HCT116 (cell line): ENCODE measurements around the gene GLS2.

ENCODE experiments used
- CEBPB ChIP-seq: IDR thresholded peaks from 2 replicates; pipeline ENCODE4 v1.6.1; 2012; ENCODE audit warnings: low read depth
- CTCF ChIP-seq, 3 experiments: fragments of 200-600 bp in 1 of 3; sonication (generic) in 1 of 3; IDR thresholded peaks in 2 of 3; conservative IDR thresholded peaks in 1 of 3; 2 replicates each; pipeline ENCODE4 v1.5.1; 2012 to 2017; ENCODE audit warnings: low read depth in 2 of 3, low read length in 2 of 3, antibody characterized with exemption in 1 of 3, borderline replicate concordance in 1 of 3, control low read depth in 1 of 3, mild to moderate bottlenecking in 1 of 3, mixed read lengths in 1 of 3, mixed run types in 1 of 3, moderate library complexity in 1 of 3; ENCODE audit not compliant: insufficient read depth in 1 of 3
- ELF1 ChIP-seq: IDR thresholded peaks from 2 replicates; pipeline ENCODE4 v1.6.1; 2012; ENCODE audit warnings: low read depth, borderline replicate concordance
- EZH2phosphoT487 ChIP-seq: fragments of 200-600 bp; IDR thresholded peaks from 2 replicates; pipeline ENCODE4 v1.6.1; 2018; ENCODE audit warnings: antibody characterized with exemption, borderline replicate concordance
- JUND ChIP-seq: IDR thresholded peaks from 2 replicates; pipeline ENCODE4 v1.6.1; 2012
- POLR2A ChIP-seq: IDR thresholded peaks from 2 replicates; pipeline ENCODE4 v1.7.0; 2011; ENCODE audit warnings: borderline replicate concordance; ENCODE audit not compliant: insufficient read depth, insufficient read length; ENCODE audit errors: extremely low read depth
- POLR2AphosphoS5 ChIP-seq: IDR thresholded peaks from 2 replicates; pipeline ENCODE4 v1.6.1; 2011; ENCODE audit warnings: mild to moderate bottlenecking, low read depth, low read length, moderate library complexity
- RAD21 ChIP-seq: IDR thresholded peaks from 2 replicates; pipeline ENCODE4 v1.6.1; 2012; ENCODE audit warnings: low read depth, mild to moderate bottlenecking
- SIN3A ChIP-seq: IDR thresholded peaks from 2 replicates; pipeline ENCODE4 v1.6.1; 2012; ENCODE audit warnings: low read depth
- ZBTB33 ChIP-seq: IDR thresholded peaks from 2 replicates; pipeline ENCODE4 v1.6.1; 2011; ENCODE audit warnings: mild to moderate bottlenecking, low read length, moderate library complexity; ENCODE audit not compliant: insufficient replicate concordance; ENCODE audit errors: extremely low read depth
- ZFX ChIP-seq: fragments of 450-650 bp; IDR thresholded peaks from 2 replicates; pipeline ENCODE4 v1.6.1; 2017
- ZNF274 ChIP-seq: fragments of 200-500 bp; sonication (Bioruptor generic); IDR thresholded peaks from 2 replicates; pipeline ENCODE4 v1.6.1; 2014; ENCODE audit warnings: mild to moderate bottlenecking, low read depth, low read length, inconsistent platforms
- TF ChIP-seq, protein P1 (sequence below): IDR thresholded peaks from 2 replicates; pipeline ENCODE4 v1.6.1; 2012; ENCODE audit warnings: low read depth

DNA sequence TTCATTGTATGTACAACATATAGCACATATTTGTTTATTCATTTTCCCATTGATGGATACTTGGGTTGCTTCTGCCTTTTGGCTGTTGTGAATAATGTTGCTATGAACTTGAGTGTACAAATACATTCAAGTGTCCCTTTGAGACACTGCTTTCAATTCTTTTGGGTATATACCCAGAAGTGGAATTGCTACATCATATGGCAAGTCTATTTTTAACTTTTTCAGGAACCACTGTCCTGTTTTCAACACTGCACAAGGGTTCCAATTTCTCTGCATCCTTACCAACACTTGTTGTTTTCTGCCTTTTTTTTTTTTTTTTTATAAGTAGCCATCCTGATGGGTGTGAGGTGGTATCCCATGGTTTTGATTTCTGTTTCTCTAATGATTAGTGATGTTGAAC, 49.6 kb upstream of the GLS2 start:
- TF ChIP-seq JUND (no peak), EZH2phosphoT487 (no peak), POLR2A (no peak), RAD21 (no peak), CTCF (IDR thresholded peaks at IDR 0.05 in 2 of 3, conservative IDR thresholded peaks at IDR 0.05 in 1 of 3; ENCODE audit: borderline replicate concordance in 1 of 3, insufficient read depth in 1 of 3, low read depth in 2 of 3, low read length in 2 of 3) (no peak), ZNF274 (no peak), ELF1 (no peak), SIN3A (no peak), ZBTB33 (no peak), CEBPB (no peak), ZFX (no peak), POLR2AphosphoS5 (no peak)
- TF ChIP-seq, protein P1, sequence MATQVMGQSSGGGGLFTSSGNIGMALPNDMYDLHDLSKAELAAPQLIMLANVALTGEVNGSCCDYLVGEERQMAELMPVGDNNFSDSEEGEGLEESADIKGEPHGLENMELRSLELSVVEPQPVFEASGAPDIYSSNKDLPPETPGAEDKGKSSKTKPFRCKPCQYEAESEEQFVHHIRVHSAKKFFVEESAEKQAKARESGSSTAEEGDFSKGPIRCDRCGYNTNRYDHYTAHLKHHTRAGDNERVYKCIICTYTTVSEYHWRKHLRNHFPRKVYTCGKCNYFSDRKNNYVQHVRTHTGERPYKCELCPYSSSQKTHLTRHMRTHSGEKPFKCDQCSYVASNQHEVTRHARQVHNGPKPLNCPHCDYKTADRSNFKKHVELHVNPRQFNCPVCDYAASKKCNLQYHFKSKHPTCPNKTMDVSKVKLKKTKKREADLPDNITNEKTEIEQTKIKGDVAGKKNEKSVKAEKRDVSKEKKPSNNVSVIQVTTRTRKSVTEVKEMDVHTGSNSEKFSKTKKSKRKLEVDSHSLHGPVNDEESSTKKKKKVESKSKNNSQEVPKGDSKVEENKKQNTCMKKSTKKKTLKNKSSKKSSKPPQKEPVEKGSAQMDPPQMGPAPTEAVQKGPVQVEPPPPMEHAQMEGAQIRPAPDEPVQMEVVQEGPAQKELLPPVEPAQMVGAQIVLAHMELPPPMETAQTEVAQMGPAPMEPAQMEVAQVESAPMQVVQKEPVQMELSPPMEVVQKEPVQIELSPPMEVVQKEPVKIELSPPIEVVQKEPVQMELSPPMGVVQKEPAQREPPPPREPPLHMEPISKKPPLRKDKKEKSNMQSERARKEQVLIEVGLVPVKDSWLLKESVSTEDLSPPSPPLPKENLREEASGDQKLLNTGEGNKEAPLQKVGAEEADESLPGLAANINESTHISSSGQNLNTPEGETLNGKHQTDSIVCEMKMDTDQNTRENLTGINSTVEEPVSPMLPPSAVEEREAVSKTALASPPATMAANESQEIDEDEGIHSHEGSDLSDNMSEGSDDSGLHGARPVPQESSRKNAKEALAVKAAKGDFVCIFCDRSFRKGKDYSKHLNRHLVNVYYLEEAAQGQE = no peak
